T-helper 9 cell (primary cell): ENCODE measurements around the gene AIPL1.

Source experiments
- DNase-seq: peaks from one replicate; pipeline ENCODE4 v3.0.0-alpha.2; 2020

Gene AIPL1

DNA sequence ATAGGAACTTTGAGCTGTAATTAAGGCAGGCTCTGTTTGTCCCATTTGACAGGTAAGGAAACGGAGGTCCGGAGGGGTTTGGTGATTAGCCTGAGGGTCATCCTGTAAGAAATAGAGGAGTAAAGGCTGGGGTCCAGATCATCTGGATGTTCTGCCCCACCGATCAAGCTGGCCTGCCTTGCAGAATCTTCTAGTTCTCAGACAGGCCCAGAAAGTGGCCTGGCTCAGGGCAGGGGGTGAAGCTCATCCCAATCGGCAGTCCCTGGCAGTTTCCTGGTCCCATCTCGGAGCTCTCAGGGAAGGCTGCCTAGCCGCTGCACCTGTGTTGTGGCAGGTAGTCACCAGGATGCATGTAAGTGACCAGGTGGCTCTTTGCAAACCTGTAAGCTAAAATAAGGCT, 13.6 kb upstream of the AIPL1 start:
- DNase-seq: no peak

DNA sequence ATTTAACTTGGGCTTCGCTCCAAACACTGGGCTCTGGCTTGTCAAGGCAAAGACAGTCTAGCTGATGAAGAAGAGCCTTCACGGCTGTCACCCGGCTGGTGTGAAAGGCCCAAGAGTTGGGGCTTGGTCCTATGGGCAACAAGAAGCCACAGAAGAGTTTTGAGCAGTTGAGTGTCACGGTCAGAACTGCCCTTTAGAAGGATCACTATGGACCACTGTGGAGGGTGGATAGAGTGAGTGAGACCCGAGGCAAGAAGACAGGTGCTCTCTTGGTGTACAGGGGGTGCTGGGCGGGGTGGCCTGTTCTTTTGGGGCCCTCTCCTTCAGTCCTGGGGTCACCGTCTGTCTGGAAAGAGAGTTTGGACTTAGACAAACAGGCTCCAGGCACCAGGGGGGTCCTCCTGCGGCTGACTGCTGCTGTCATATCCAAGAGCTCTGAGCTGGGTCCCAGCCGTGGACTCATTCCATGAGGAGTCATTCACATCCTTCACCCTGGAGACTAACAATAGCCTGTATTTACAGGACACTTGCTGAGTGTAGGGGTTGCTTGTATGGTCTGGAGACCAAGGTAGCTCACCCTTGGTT, 11.7 kb upstream of the AIPL1 start:
- no peak for DNase-seq

DNA sequence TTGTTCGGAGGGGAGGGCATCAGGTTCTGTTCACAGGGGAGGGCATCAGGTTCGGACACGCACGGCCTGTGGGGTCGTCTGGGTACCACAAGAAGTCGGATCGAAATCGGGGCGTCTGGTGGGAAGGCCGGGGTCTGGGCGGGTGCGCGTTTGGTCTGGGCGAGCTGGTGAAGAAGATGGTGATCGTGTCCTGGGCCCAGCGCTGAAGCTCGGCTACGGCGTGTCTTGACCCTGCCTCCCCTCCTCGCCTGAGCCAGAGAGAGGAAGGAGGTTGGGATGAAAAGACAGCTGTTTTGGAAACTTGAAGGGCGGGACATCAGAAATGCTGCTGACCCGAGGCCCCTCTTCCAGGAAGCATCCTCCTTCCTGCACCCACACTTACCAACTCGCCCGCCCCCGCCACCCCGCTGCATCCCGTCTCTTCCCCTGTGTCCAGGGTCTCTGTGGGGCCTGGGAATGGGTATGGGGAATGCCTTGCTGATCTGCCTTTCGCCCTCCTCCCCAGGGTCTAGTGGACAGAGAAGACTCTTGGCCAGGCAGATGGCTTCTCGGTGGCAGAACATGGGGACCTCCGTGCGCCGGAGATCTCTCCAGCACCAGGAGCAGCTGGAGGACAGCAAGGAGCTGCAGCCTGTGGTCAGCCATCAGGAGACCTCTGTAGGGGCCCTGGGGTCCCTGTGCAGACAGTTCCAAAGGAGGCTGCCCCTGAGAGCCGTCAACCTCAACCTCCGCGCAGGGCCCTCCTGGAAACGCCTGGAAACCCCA, 9.8 kb upstream of the AIPL1 start:
- no peak for DNase-seq

DNA sequence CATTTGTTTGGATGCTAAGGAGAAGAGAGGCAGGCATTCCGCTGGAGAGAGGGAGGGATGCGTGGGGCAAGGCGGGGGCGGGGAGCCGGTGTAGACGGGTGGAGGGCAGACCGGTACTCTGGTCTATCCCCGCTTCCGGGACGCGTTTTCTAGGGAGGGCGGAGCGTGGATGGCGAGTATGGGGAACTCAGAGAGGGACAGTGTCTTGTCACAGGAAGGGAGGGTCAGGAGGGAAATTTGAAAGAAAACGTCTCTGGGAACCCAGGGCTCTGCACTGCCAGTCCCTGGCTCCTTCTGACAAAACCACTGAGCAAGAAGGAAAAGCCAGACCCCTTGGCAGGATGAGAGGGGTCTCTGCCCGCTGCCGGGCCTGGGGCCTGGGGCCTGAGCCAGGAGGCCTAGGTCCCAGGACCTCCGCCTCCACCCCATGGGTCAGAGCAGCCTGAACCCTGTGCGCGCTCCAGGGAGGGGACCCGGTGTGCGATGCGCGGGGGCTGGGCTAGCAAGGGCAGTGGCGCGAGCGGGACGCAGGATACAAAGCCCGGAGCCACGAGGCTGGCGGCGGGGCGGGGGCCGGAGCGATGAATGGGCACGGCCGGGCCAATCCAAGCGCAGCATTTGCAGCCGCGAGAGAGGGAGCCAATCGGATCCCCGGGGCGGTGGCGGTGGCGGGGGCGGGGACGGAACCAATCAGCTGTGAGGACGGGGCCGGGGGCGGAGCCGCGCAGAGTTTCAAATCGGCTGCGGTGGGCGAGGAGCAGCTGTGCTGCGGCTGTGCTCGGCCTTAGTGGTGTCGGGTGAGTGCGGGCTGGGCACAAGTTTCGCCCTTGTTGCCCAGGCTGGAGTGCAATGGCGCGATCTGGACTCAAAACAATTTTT, 9.0 kb upstream of the AIPL1 start, which contains the start of gene PIMREG:
TSS of gene PIMREG (plus strand) at position 764 of the 879 bp plus-strand sequence. CDS start 656 bp downstream, outside the sequence.
- peak; percentile 88 for DNase-seq

DNA sequence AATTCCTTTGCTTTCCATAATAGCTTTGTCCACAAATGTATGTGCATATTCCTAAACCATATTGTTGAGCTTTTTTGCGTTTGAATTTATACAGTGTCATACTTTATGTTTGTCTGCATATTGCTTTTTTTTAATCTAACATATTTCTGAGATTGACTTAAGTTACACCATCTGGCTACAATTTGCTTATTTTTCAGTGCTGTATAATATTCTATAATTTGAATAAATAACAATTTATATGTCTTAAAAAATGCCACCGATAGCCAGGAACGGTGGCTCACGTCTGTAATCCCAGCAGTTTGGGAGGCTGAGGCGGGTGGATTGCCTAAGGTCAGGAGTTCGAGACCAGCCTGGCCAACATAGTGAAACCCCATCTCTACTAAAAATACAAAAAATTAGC, 7.9 kb upstream of the AIPL1 start:
- no peak for DNase-seq

DNA sequence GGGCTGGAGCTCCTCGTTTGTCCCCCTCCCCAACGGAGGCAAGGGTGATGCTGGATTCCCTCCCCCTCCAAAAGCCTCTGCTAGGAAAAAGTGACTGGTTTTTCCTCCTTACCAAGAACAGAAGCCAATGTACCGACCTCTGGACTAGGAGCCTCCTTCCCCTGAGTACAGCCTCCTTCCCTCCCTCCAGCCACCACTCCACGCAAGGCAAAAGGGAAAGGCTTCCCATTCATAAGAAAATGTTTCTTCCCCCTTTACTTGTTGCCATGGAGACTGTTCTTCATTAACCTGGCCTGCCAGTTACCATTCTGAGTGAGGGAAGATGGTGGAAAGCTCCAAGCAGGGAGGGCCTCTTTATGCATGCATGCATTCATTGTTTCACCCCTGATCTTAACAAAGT, 5.0 kb upstream of the AIPL1 start:
- no peak for DNase-seq

DNA sequence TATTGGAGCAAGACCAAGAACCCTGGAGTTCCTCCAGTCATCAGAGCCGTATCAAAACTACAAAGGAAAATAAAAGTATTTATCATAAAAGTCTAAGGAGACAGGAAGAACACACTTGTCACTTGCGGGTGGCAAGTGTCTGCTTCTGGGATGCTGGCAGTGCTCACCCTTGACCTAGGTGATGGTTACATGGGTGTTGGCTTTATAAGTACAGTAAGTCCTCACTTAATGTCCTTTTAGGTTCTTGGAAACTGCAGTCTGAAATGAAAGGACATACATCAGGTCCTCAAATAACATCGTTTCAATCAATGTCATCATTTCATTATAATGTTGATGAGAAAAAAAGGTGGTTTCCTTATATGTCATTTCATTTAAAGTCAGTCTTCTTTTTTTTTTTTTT, 3.0 kb upstream of the AIPL1 start:
- no peak for DNase-seq

DNA sequence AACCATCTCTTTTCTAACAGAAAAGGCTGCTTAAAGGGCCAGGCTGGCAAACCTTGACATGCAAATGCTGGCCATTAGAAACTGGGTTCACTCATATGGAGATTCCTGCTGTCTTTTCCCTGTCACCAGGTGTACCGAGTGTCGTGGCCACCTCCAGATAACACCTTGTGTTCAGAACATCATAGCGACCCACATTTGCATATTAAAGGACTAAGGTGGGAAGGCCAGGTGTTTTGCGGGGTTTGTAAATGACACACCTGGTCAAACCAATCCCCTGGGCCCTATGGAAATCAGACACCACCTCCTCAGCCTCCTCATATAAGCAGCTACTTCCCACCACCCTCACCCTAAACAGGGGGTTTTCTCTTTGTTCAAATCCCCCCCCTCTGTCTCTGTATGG, 2.5 kb upstream of the AIPL1 start:
- DNase-seq: no peak

DNA sequence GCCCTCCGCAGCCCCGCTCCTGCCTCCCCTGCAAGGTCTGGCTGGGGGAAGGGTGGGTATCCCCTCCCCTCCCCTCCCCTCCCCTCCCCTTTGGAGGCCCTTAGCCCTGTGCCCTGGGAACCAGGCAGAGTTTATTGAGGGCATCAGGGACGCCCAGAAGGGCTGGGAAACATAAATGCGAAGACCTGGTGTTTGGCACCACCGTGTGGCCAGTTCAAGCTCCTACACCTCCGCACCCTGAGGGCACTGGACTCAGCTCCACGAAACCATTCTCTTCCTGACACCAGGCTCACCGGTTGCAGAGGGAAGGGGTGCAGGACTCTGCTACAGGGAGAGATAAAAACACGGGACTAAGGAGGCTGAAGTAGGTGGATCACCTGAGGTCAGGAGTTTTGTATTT, 1.0 kb upstream of the AIPL1 start:
- DNase-seq: peak; percentile 48

DNA sequence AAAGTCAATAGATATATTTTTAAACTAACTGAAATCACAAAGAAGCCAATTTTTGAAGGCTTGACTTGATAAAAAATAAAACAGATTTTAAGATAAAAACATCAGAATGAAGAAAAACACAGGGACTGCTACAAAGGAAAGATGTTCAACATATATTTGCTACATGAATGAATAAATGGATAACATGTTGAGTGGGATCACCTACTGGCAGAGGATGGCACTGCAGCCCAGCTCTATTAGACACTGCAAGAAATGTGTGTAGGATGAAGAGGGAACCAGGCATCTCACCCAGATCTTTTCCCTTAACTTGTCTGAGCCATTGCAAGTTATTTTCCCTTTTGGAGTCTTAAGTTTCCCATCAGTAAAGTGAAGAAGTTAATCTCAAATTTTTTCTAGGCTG, 4.2 kb downstream of the AIPL1 start:
- no peak for DNase-seq

DNA sequence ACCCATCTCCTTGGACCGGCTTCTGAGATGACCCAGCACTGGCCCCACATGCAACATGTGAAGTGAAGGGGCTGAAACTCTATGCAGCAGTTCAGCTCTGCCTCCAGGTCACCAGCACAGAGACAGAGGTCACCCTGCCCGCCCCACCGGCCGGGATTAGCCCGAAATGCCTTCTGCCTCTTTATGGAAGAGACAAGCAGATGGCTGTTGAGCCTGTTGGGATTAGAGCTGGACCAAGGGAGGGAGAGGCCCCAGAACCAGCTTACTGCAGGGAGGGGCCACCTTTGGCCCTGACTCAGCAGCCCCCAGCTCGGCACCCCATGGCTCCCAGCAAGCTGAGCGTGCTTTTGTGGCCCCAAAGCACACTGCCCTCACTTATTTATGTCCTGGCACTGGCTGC, 5.7 kb downstream of the AIPL1 start:
- no peak for DNase-seq

DNA sequence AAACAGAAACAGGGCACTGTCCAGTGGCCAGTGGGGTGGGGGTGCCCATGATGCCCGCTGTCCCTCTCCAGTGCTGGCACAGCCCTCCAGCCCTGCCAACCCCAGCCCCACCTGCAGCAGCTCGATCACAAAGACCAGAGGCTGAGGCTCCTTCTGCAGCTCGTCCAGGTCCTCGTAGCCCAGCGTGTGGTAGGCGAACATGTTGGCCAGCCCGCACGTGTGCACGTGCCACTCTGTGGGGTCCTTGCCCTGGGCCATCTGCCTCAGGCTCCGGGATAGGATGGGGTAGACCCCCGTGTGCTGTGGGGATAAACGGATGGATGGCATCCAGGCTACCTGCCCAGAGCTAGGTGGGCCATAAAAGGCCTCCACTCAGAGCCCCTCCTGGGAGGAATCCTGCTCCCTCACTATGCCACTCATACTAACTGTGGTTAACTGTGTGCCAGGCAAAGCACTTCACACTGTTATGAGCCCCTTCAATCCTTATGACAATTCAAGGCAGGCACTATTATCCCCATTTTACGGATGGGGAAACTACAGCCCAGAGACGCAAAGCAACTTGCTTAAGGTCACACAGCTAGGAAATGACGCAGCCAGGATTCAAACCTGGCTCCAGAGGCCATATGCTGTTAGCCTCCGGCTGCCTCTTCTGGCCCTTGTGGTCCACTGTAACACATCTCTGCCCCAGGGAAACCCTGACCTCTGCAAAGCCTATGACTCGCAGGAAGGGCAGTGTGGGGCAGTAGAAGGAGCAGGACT, 6.5 kb downstream of the AIPL1 start:
- DNase-seq: no peak

DNA sequence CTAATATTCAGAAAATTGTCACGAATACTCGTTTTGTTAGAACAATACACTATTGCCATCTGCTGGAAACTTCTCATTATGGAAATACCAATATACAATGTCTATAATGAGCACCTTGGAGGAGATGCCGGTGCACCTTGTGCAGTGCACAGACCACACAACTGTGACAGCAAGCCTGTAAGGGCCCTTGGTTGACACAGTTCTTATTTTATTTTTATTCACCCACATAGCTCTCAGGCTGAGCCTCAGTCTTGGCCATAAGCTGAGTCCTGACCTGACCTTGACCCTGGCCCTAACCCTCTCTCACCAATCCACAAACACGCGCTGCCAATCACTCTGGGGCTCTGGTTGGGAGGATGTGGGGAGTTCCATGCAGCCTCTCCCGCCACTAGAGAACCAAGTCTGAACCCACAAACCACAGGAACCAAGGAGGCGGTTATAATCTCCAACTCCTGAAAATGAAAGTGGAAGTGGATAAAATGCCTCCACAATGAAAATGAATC, 7.6 kb downstream of the AIPL1 start:
- DNase-seq: no peak

DNA sequence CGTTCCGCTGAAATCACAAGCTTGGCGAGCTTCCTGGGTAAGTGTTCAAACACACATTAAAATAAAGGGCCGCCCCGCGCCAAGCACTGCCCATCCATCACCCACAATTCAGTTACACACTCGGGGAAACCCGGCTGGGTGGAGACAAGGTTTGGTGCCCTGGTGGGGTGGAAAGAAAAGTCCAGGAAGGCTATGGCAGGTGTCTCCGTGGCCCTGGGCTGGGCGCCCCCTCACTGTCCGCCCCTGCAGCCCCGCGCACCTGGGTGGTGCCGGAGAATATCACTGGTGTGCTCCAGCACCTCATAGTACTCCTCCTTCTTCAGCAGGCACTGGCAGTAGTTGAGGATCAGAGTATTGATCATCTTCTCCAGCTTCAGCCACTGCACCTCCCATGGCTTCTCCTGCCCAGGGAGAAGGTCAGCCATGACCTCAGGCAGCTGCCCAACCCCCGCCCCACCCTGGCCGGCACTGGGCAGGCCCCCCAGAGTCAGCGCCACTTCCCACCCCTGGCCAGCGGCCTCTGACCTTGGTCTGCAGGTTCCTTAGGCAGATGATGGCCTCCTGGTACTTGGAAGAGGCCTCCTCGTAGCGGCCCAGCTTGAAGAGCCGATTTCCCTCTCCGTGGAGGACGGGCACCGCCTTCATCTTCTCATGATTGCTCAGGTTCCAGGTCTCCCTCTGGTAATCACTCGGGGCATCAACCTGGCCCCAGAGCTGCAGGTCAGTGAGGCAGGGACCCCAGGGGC, 8.4 kb downstream of the AIPL1 start:
- DNase-seq: no peak

DNA sequence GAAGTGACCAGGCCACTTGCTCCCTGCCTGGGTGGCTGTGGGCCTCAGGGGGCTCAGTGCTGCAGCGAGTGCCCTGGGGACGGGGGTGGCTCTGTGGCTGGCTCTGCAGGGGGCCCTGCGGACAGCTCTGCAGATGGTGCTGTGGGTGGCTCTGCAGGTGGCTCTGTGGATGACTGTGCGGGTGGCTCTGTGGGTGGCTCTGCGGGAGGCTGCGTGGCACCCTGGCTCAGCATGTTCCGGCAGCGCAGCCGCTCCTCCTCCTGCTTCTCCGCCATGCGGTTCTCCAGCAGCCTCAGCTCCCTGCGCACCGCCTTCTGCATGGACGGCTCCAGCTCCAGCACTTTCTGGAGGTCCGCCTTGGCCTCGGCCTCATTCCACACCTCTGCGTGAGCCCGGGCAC, 9.5 kb downstream of the AIPL1 start:
- no peak for DNase-seq

DNA sequence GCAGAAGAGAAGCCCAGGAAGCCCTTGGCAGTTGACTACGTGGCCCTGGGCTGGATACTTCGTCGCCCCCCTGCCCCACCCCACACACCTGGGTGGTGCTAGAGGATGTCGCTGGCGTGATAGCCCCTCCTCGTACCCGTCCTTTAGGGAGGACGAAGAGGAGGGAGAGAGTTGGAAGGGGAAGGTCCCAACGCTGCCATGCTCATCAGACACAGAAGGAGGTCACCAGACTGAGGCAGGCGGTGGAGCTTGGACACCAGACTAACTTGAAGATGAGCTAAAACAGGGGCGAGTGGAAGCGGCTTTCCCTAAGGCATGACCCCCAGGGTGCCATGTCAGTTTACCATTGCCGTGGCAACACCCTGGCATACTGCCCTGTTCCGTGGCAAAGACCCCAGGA, 11.0 kb downstream of the AIPL1 start:
- no peak for DNase-seq

DNA sequence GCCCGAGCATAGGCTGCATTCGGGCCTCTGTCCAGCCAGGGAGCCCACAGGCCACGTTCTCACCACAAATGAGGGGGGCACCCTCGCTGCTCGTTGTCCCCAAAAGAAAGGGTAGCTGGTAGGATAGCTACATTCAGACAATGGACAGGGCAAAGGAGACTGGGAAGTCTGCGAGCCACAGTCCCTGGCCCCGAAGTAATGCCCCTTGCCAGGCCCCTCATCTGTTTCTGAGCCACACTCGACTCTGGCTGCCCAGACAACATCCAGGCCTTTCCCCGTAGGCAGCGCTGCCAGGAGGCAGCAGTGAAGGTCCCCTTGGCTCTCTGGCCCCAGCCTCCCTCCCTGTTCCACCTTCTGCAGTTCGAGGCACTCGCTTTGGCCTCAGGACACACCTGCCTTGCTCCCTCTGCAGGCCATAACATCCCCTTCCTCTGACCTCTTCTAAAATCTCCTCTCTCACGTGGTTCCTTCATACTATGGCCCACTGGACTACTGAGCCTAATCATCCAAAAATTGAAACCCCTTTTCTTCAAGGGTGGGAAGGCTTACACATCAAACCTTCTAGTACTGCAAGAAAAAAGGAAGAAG, 12.2 kb downstream of the AIPL1 start:
- DNase-seq: no peak

DNA sequence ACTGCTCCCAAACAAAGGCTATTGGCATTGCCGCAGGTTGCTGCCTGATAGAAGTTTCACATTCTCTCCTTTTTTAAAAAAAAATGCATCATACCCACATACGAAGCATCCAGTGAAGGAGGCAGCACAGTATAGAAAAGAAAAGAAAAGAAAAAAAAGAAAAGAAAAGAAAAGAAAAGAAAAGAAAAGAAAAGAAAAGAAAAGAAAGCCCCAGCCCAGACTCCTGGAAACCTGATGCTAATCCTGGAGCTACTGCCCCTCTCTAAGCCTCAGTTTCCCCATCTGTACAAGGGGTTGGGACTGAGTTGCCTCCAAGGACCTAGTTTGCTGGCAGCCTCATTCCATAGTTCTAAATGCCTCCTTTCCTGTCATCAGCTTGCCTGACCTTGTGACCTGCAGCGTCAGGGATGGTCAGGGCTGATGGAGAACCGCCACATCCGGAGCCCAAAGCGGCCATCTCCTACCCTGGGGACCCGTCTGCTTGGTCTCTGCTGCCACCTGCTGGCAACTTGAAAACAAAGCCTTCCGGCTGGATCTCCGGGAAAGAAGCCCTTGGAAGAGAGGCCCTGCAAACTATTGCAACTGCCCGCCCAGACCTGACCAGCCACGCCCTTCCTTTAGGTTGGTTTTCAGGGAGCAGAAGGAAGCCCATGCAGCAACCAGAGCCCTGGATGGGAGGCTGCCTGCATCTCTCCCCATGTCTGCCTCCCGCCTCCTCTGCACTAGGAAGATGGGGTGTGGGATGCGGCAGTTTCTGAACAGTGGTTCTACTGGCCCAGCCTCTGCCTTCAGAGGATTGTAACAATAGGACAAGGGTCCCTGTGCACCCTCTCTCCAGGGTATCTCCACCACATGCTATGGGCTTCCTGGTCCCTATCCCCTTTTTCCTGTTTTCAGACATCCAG, 13.0 kb downstream of the AIPL1 start:
- peak; percentile 66 for DNase-seq

DNA sequence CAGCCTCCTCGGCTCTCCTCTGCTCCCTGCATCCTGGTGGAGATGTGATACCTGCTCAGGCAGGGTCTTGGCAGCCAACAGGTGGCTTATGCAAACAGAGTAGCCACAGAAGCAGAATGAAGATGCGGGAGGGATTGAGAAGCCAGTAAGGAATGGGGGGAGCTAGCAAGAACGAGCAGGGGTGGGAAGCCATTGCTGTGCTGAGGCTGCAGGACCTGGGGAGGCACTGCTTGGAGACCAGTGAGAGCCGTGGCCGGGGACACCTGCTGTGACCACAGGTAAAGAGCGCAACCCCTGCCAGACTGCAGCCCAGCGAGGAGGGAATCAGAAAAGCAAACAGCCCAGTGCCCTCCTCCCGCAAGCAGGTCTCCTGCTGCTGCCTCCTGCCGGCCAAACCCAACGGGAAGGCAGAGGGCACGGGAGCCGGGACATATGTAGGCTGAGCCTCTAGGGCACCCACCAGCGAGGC, 14.7 kb downstream of the AIPL1 start:
- no peak for DNase-seq

DNA sequence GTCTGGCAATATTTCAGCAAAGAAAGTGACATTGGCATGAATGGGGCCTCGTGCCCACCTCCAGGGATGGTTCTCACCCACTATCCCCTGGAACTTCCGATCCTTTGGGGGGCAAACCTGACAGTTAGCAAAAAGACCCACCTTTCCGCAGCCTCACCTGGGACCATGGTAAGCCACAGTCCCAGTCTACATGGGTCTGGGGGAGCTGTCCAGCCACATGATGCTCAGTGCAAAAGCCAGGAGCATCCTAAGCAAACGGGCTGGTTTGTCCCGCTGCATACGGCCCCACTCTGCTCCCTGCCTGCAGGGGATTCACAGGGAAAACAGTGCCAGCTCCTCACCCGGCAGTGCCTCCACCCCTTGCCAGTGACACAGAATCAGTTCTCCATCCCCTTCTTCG, 19.3 kb downstream of the AIPL1 start:
- no peak for DNase-seq
